ENCODE data around the gene LHFPL5. TPM values are rescaled to one million over a fixed set of nuclear protein-coding genes. Genes with fewer than 3 reads are reported as not detected.

LHFPL5 gene
- total and polyA plus RNA-seq, 11 donors = not detected

GRCh38 chr6:35811699-35811995 is 6.5 kb downstream of the LHFPL5 start:
- WGBS, 4 donors = 68 to 80% (median 74%) methylated on average over 6 of the region's 6 CpGs
- TF ChIP-seq POLR2A (IDR thresholded peaks at IDR 0.05) (no peak), CTCF (IDR thresholded peaks at IDR 0.05) (no peak)

GRCh38 chr6:35817515-35817914 is 12.4 kb downstream of the LHFPL5 start:
- peaks cover 0 to 21% (median 14%) of the 10 kb centered on the region in 12 donors for H3K9me3 ChIP-seq
- no peak overlapping the region for H3K27ac ChIP-seq
- no peak overlapping the region for H3K4me3 ChIP-seq
- TF ChIP-seq CTCF (IDR thresholded peaks at IDR 0.05) = no peak
- TF ChIP-seq POLR2A (IDR thresholded peaks at IDR 0.05) = no peak
- intact Hi-C loops (cut with DNase I) = no loop called here
- H3K4me1 ChIP-seq = no peaks in the 10 kb centered on the region
- ATAC-seq (no peak), DNase-seq (no peak)
- H3K36me3 ChIP-seq = no peaks in the 10 kb centered on the region
- H3K27me3 ChIP-seq = peaks cover 0 to 8% (median 0%) of the 10 kb centered on the region in 9 donors

More at GRCh38 chr6:35811699-35811995, 6.5 kb downstream of the LHFPL5 start:
- no peaks in the 10 kb centered on the region for H3K4me1 ChIP-seq
- H3K9me3 ChIP-seq = peaks cover 0 to 5% (median 3%) of the 10 kb centered on the region in 12 donors
- H3K27me3 ChIP-seq = peaks cover 0 to 21% (median 0%) of the 10 kb centered on the region in 9 donors
- intact Hi-C loops (cut with DNase I) = no loop called here
- DNase-seq (no peak), ATAC-seq (no peak)
- no peaks in the 10 kb centered on the region for H3K36me3 ChIP-seq
- no peak overlapping the region for H3K27ac ChIP-seq
- H3K4me3 ChIP-seq = no peak overlapping the region

GRCh38 chr6:35823601-35824000 is 18.4 kb downstream of the LHFPL5 start:
- H3K4me1 ChIP-seq = no peaks in the 10 kb centered on the region
- DNase-seq (no peak), ATAC-seq (no peak)
- 90 to 94% (median 91%) methylated on average over 2 of the region's 2 CpGs for WGBS, 4 donors
- peaks cover 0 to 6% (median 0%) of the 10 kb centered on the region in 9 donors for H3K27me3 ChIP-seq
- H3K4me3 ChIP-seq = no peak overlapping the region
- intact Hi-C loops (cut with DNase I) = no loop called here
- H3K27ac ChIP-seq = no peak overlapping the region
- no peak for TF ChIP-seq CTCF (IDR thresholded peaks at IDR 0.05)
- no peak for TF ChIP-seq POLR2A (IDR thresholded peaks at IDR 0.05)
- H3K36me3 ChIP-seq = no peaks in the 10 kb centered on the region
- no peaks in the 10 kb centered on the region for H3K9me3 ChIP-seq

- DNase-seq (no peak), ATAC-seq (no peak)
- TF ChIP-seq CTCF (IDR thresholded peaks at IDR 0.05) (no peak), POLR2A (IDR thresholded peaks at IDR 0.05) (no peak)
- no peak overlapping the region for H3K27ac ChIP-seq
- intact Hi-C loops (cut with DNase I) = no loop called here
- peaks cover 0 to 6% (median 0%) of the 10 kb centered on the region in 9 donors for H3K27me3 ChIP-seq
- H3K9me3 ChIP-seq = no peaks in the 10 kb centered on the region
- H3K4me3 ChIP-seq = no peak overlapping the region
- no peaks in the 10 kb centered on the region for H3K4me1 ChIP-seq
- H3K36me3 ChIP-seq = no peaks in the 10 kb centered on the region
- WGBS, 4 donors = 79 to 85% (median 82%) methylated on average over 5 of the region's 5 CpGs
Measured at GRCh38 chr6:35824552-35825192, 19.5 kb downstream of the LHFPL5 start.

Measured in heart left ventricle (tissue), 16 donors.